MM.1S (cell line): ENCODE results near the gene CCDC85B.
A peak's percentile ranks its signal among the peaks of the same experiment; 100 is the strongest.

ENCODE experiments used
- DNase-seq: peaks from one replicate; pipeline ENCODE4 v3.0.0-alpha.2; 2015
- H2AFZ ChIP-seq: fragments of 300-600 bp; sonication (generic); 2 replicates; pipeline ENCODE4 v1.6.0; 2016; ENCODE audit warnings: antibody characterized with exemption, low read length
- H3F3A ChIP-seq: fragments of 300-600 bp; sonication (generic); 2 replicates; pipeline ENCODE4 v1.6.1; 2016; ENCODE audit warnings: mild to moderate bottlenecking, antibody characterized with exemption, low read length, moderate library complexity, mixed read lengths; ENCODE audit not compliant: insufficient read depth
- H3K27ac ChIP-seq: fragments of 300-600 bp; sonication (generic); 2 replicates; pipeline ENCODE4 v1.5.1; 2016; ENCODE audit warnings: mild to moderate bottlenecking, low read length
- H3K27me3 ChIP-seq: fragments of 300-600 bp; sonication (generic); replicated peaks from 2 replicates; pipeline ENCODE4 v1.6.0; 2016; ENCODE audit warnings: low read length; ENCODE audit not compliant: insufficient read depth
- H3K36me3 ChIP-seq: fragments of 300-600 bp; sonication (generic); replicated peaks from 2 replicates; pipeline ENCODE4 v1.6.1; 2016; ENCODE audit warnings: mild to moderate bottlenecking, low read length, mixed read lengths; ENCODE audit not compliant: insufficient read depth
- H3K4me1 ChIP-seq: fragments of 300-600 bp; sonication (generic); 2 replicates; pipeline ENCODE4 v1.6.1; 2016; ENCODE audit warnings: low read length, mixed read lengths
- H3K4me2 ChIP-seq: fragments of 300-600 bp; sonication (generic); 2 replicates; pipeline ENCODE4 v1.6.0; 2016; ENCODE audit warnings: low read depth, low read length
- H3K4me3 ChIP-seq: fragments of 300-600 bp; sonication (generic); 2 replicates; pipeline ENCODE4 v1.5.1; 2016; ENCODE audit warnings: low read length, mixed read lengths
- H3K79me2 ChIP-seq: fragments of 300-600 bp; sonication (generic); 2 replicates; pipeline ENCODE4 v1.6.1; 2016; ENCODE audit warnings: mixed run types, low read length, mixed read lengths
- H3K9ac ChIP-seq: fragments of 300-600 bp; sonication (generic); 2 replicates; pipeline ENCODE4 v1.6.1; 2016; ENCODE audit warnings: low read length, mixed read lengths
- H3K9me2 ChIP-seq: fragments of 300-600 bp; sonication (generic); replicated peaks from 2 replicates; pipeline ENCODE4 v1.6.1; 2016; ENCODE audit warnings: mild to moderate bottlenecking, low read length, mixed read lengths; ENCODE audit not compliant: insufficient read depth
- H3K9me3 ChIP-seq: fragments of 300-600 bp; sonication (generic); replicated peaks from 2 replicates; pipeline ENCODE4 v1.6.1; 2016; ENCODE audit warnings: mild to moderate bottlenecking, low read length, mixed read lengths; ENCODE audit not compliant: insufficient read depth
- H4K20me1 ChIP-seq: fragments of 300-600 bp; sonication (generic); 2 replicates; pipeline ENCODE4 v1.6.1; 2016; ENCODE audit warnings: mild to moderate bottlenecking, low read length, moderate library complexity, mixed read lengths; ENCODE audit not compliant: insufficient read depth
- EZH2 ChIP-seq: fragments of 300-600 bp; sonication (generic); optimal IDR thresholded peaks from 2 replicates; pipeline ENCODE3; 2017; ENCODE audit warnings: low read depth, mild to moderate bottlenecking, antibody characterized with exemption, low read length, mixed read lengths
- EZH2phosphoT487 ChIP-seq: fragments of 300-600 bp; sonication (generic); IDR thresholded peaks from 2 replicates; pipeline ENCODE4 v1.6.1; 2018; ENCODE audit warnings: antibody characterized with exemption, low read length
- TF ChIP-seq, protein P1 (sequence below): fragments of 300-600 bp; sonication (generic); IDR thresholded peaks from 2 replicates; pipeline ENCODE4 v1.5.1; 2016; ENCODE audit warnings: antibody characterized with exemption, low read length, mixed read lengths

CCDC85B gene

DNA sequence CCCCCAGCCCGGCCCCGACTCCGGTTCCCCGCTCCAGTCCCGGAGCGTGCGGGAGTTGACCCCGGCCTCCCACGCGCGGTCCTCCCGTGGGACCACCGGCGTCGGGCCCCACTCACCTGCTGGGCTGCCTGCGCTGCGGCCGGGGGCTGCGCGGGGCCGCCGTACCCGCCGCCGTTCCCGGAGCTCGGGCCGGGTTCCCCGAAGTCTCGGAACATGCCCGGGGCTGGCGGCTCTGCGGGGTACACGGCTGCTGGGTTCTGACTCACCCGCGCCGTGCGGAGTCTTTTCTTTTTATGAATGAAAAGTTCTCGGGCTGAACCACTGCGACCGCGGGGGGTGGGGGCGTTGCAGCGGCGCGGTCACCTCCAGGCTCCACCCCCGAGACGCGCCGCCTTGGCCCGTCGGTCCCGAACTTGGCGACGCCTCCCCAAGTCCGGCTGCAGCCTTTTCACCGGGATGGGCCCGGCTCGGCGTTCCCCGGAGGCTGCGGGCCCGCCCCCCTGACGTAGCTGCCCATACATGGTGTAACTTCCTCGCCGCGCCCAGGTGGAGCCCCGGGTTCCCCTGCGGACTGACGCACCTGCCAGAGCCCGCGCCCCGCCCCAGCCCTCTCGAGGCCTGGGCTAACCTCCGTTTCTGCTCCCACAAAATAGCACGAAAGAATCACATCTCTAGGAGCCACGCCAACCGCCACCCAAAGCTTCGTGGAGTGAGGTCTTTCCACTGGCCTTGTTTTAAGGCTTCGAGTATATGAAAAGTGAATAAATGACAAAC is 9.8 kb downstream of the CCDC85B start, which contains the start of gene FOSL1:
TSS of gene FOSL1 (minus strand) at position 264 of the 774 bp plus-strand sequence. CDS start at position 215, 49 bp downstream.
- Histone ChIP-seq H3K4me3 (peak within 1 kb of the TSS; percentile 59), H3K9me3 (no peaks in the 10 kb centered on the region), H3K27me3 (peaks cover 11% of the 10 kb centered on the region), H3K9me2 (no peaks in the 10 kb centered on the region), H3K9ac (peak within 1 kb of the TSS; percentile 58; the same call in 1 of the 2 replicates), H3K4me1 (peaks cover 26% of the 10 kb centered on the region), H3K36me3 (no peaks in the 10 kb centered on the region), H4K20me1 (no peaks in the 10 kb centered on the region), H2AFZ (peak within 1 kb of the TSS; percentile 26), H3F3A (peaks cover 13% of the 10 kb centered on the region; the same call in 1 of the 2 replicates), H3K79me2 (no peaks in the 10 kb centered on the region), H3K4me2 (peak within 1 kb of the TSS; percentile 76), H3K27ac (no peak within 1 kb of the TSS)
- TF ChIP-seq EZH2 = no peak
- TF ChIP-seq, protein P1, sequence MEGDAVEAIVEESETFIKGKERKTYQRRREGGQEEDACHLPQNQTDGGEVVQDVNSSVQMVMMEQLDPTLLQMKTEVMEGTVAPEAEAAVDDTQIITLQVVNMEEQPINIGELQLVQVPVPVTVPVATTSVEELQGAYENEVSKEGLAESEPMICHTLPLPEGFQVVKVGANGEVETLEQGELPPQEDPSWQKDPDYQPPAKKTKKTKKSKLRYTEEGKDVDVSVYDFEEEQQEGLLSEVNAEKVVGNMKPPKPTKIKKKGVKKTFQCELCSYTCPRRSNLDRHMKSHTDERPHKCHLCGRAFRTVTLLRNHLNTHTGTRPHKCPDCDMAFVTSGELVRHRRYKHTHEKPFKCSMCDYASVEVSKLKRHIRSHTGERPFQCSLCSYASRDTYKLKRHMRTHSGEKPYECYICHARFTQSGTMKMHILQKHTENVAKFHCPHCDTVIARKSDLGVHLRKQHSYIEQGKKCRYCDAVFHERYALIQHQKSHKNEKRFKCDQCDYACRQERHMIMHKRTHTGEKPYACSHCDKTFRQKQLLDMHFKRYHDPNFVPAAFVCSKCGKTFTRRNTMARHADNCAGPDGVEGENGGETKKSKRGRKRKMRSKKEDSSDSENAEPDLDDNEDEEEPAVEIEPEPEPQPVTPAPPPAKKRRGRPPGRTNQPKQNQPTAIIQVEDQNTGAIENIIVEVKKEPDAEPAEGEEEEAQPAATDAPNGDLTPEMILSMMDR = no peak
- no peak for TF ChIP-seq EZH2phosphoT487
- peak; percentile 90 for DNase-seq

DNA sequence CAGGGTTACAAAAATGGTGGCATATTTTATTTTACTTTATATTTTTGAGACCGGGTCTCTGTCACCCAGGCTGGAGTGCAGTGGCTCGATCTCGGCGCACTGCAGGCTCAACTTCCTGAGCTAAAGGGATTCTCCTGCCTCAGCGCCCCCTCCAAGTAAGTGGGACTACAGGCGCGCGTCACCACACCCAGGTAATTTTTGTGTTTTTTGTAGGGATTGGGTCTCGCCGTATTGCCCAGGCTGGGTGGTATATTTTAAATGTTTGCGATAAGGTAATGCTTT is 10.4 kb downstream of the CCDC85B start:
- H4K20me1 ChIP-seq = no peaks in the 10 kb centered on the region
- H3K27me3 ChIP-seq = peaks cover 11% of the 10 kb centered on the region
- peaks cover 13% of the 10 kb centered on the region; the same call in 1 of the 2 replicates for H3F3A ChIP-seq
- no peak overlapping the region for H3K27ac ChIP-seq
- no peak overlapping the region for H3K9ac ChIP-seq
- peak overlapping the region; percentile 59; the same call in 1 of the 2 replicates for H3K4me3 ChIP-seq
- TF ChIP-seq, protein P1 = no peak
- TF ChIP-seq EZH2phosphoT487 (no peak), EZH2 (no peak)
- H3K4me1 ChIP-seq = peaks cover 26% of the 10 kb centered on the region
- H3K36me3 ChIP-seq = no peaks in the 10 kb centered on the region
- H3K9me3 ChIP-seq = no peaks in the 10 kb centered on the region
- H2AFZ ChIP-seq = no peak overlapping the region
- no peaks in the 10 kb centered on the region for H3K79me2 ChIP-seq
- no peak for DNase-seq
- H3K9me2 ChIP-seq = no peaks in the 10 kb centered on the region
- H3K4me2 ChIP-seq = peak overlapping the region; percentile 76; the same call in 1 of the 2 replicates

DNA sequence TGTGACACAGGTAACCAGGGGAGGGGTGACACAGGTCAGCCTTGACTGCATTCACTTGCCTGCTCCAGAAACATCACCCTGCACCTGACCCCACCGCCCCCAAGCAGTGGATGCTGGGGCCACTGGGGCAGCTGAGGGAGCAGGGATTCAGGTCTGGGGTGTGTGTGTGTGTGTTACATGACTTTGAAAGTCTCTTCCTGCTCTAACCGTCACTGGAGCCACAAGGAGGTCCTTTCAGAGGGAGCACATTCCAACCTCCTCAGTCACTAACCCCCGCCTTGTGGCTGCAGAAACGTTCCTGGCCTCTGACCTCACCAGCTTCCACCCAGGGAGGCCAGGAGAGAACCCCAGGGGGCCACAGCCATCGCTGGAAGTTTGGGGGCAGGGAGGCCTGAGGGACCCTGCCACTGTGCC is 12.6 kb downstream of the CCDC85B start:
- peaks cover 11% of the 10 kb centered on the region; the same call in 1 of the 2 replicates for H3K27me3 ChIP-seq
- no peak overlapping the region for H3K4me2 ChIP-seq
- peaks cover 27% of the 10 kb centered on the region for H3K4me1 ChIP-seq
- H2AFZ ChIP-seq = no peak overlapping the region
- H3K36me3 ChIP-seq = no peaks in the 10 kb centered on the region
- H3K4me3 ChIP-seq = no peak overlapping the region
- TF ChIP-seq, protein P1 = no peak
- TF ChIP-seq EZH2 = no peak
- no peak for TF ChIP-seq EZH2phosphoT487
- no peaks in the 10 kb centered on the region for H3K9me3 ChIP-seq
- H4K20me1 ChIP-seq = no peaks in the 10 kb centered on the region
- H3K79me2 ChIP-seq = no peaks in the 10 kb centered on the region
- no peak for DNase-seq
- no peak overlapping the region for H3K27ac ChIP-seq
- H3K9me2 ChIP-seq = no peaks in the 10 kb centered on the region
- no peak overlapping the region for H3K9ac ChIP-seq
- H3F3A ChIP-seq = peaks cover 9% of the 10 kb centered on the region; the same call in 1 of the 2 replicates
